ENCODE measurements around the gene DYNC1I1. TPM values are rescaled to one million over a fixed set of nuclear protein-coding genes. Genes with fewer than 3 reads are reported as not detected.

The DYNC1I1 gene
- total RNA-seq = under 0.01 TPM in 1 of 2 replicates, not detected in the other

GRCh38 chr7:95772298-95772770 lies at the start of gene DYNC1I1:
DYNC1I1 (plus strand) TSS chr7:95772554; CDS start chr7:95804730, 32,176 bp downstream.
- DNase-seq (ENCODE audit: low read depth) = peak; percentile 61
- FAIRE-seq = no peak
- no peaks in the 10 kb centered on the region for H3K27me3 ChIP-seq (ENCODE audit: control insufficient read depth, insufficient read depth, low read length)
- peak within 1 kb of the TSS; percentile 44 for H3K4me3 ChIP-seq (ENCODE audit: low read depth, low read length)
- TF ChIP-seq CTCF (IDR thresholded peaks at IDR 0.05; ENCODE audit: insufficient read depth, low read length, severe bottlenecking) = no peak
- no peaks in the 10 kb centered on the region for H3K36me3 ChIP-seq (ENCODE audit: control insufficient read depth, insufficient read depth, low read length)

- Histone ChIP-seq H3K4me3 (ENCODE audit: low read depth, low read length) (no peak overlapping the region), H3K27me3 (ENCODE audit: control insufficient read depth, insufficient read depth, low read length) (peaks cover 2% of the 10 kb centered on the region), H3K36me3 (ENCODE audit: control insufficient read depth, insufficient read depth, low read length) (no peaks in the 10 kb centered on the region)
- TF ChIP-seq CTCF (IDR thresholded peaks at IDR 0.05; ENCODE audit: insufficient read depth, low read length, severe bottlenecking) = peak; percentile 34
- DNase-seq (ENCODE audit: low read depth) (peak; percentile 57), FAIRE-seq (no peak)
Measured at GRCh38 chr7:95723583-95724180, 48.7 kb upstream of the DYNC1I1 start.

- TF ChIP-seq CTCF (IDR thresholded peaks at IDR 0.05; ENCODE audit: insufficient read depth, low read length, severe bottlenecking) = no peak
- DNase-seq (ENCODE audit: low read depth) = no peak
- Histone ChIP-seq H3K36me3 (ENCODE audit: control insufficient read depth, insufficient read depth, low read length) (no peaks in the 10 kb centered on the region), H3K4me3 (ENCODE audit: low read depth, low read length) (no peak overlapping the region), H3K27me3 (ENCODE audit: control insufficient read depth, insufficient read depth, low read length) (peaks cover 2% of the 10 kb centered on the region)
- peak; percentile 32 for FAIRE-seq
Measured at GRCh38 chr7:95725205-95725604, 47.1 kb upstream of the DYNC1I1 start.

- FAIRE-seq = no peak
- TF ChIP-seq CTCF (IDR thresholded peaks at IDR 0.05; ENCODE audit: insufficient read depth, low read length, severe bottlenecking) = no peak
- no peak for DNase-seq (ENCODE audit: low read depth)
- no peak overlapping the region for H3K4me3 ChIP-seq (ENCODE audit: low read depth, low read length)
- H3K36me3 ChIP-seq (ENCODE audit: control insufficient read depth, insufficient read depth, low read length) = no peaks in the 10 kb centered on the region
- no peaks in the 10 kb centered on the region for H3K27me3 ChIP-seq (ENCODE audit: control insufficient read depth, insufficient read depth, low read length)
Measured at GRCh38 chr7:95730493-95731280, 41.7 kb upstream of the DYNC1I1 start.

GRCh38 chr7:95736635-95737034 lies 35.7 kb upstream of the DYNC1I1 start:
- H3K27me3 ChIP-seq (ENCODE audit: control insufficient read depth, insufficient read depth, low read length) = peaks cover 2% of the 10 kb centered on the region
- no peak for FAIRE-seq
- no peak for DNase-seq (ENCODE audit: low read depth)
- no peak overlapping the region for H3K4me3 ChIP-seq (ENCODE audit: low read depth, low read length)
- no peak for TF ChIP-seq CTCF (IDR thresholded peaks at IDR 0.05; ENCODE audit: insufficient read depth, low read length, severe bottlenecking)
- H3K36me3 ChIP-seq (ENCODE audit: control insufficient read depth, insufficient read depth, low read length) = no peaks in the 10 kb centered on the region

All from bronchial epithelial cell (primary cell).